Measurements from ENCODE around the gene BRD7. TPM values are rescaled to one million over a fixed set of nuclear protein-coding genes. Genes with fewer than 3 reads are reported as not detected.

Gene BRD7
- total RNA-seq, 4 donors from 2014 or later: 38.3 to 55.9 (median 48.8) TPM

GRCh38 chr16:50320310-50320709 is 48.5 kb downstream of the BRD7 start:
- H3K4me3 ChIP-seq: no peak overlapping the region
- H3K9me3 ChIP-seq: no peaks in the 10 kb centered on the region
- DNase-seq: no peak
- in situ Hi-C loops (cut with MboI; ENCODE audit: low sequenced_read_pairs in 4 of 4): no loop called here
- H3K27me3 ChIP-seq: no peaks in the 10 kb centered on the region
- H3K4me1 ChIP-seq: no peaks in the 10 kb centered on the region
- intact Hi-C loops (cut with DNase I; ENCODE audit: low total_unique reads): no loop called here
- ATAC-seq: no peak
- H3K27ac ChIP-seq: no peak overlapping the region
- TF ChIP-seq, protein P1, sequence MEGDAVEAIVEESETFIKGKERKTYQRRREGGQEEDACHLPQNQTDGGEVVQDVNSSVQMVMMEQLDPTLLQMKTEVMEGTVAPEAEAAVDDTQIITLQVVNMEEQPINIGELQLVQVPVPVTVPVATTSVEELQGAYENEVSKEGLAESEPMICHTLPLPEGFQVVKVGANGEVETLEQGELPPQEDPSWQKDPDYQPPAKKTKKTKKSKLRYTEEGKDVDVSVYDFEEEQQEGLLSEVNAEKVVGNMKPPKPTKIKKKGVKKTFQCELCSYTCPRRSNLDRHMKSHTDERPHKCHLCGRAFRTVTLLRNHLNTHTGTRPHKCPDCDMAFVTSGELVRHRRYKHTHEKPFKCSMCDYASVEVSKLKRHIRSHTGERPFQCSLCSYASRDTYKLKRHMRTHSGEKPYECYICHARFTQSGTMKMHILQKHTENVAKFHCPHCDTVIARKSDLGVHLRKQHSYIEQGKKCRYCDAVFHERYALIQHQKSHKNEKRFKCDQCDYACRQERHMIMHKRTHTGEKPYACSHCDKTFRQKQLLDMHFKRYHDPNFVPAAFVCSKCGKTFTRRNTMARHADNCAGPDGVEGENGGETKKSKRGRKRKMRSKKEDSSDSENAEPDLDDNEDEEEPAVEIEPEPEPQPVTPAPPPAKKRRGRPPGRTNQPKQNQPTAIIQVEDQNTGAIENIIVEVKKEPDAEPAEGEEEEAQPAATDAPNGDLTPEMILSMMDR (IDR thresholded peaks at IDR 0.05 in 4 of 5, conservative IDR thresholded peaks at IDR 0.05 in 1 of 5): no peak
- no peak for TF ChIP-seq POLR2A (IDR thresholded peaks at IDR 0.05)
- H3K36me3 ChIP-seq: peaks cover 10 to 77% of the 10 kb centered on the region in 2 donors

- Histone ChIP-seq H3K4me1 (no peaks in the 10 kb centered on the region), H3K27me3 (no peaks in the 10 kb centered on the region), H3K36me3 (peaks cover 10 to 76% of the 10 kb centered on the region in 2 donors), H3K27ac (no peak overlapping the region), H3K9me3 (no peaks in the 10 kb centered on the region), H3K4me3 (no peak overlapping the region)
- DNase-seq (no peak), ATAC-seq (no peak)
- in situ Hi-C loops (cut with MboI; ENCODE audit: low sequenced_read_pairs in 4 of 4): no loop called here
- TF ChIP-seq, protein P1 (IDR thresholded peaks at IDR 0.05 in 4 of 5, conservative IDR thresholded peaks at IDR 0.05 in 1 of 5): no peak
- no peak for TF ChIP-seq POLR2A (IDR thresholded peaks at IDR 0.05)
- intact Hi-C loops (cut with DNase I; ENCODE audit: low total_unique reads): no loop called here
These were observed 49.8 kb downstream of the BRD7 start for GRCh38 chr16:50318796-50319578.

GRCh38 chr16:50316848-50317630 is 51.7 kb downstream of the BRD7 start:
- DNase-seq (no peak), ATAC-seq (no peak)
- no peaks in the 10 kb centered on the region for H3K9me3 ChIP-seq
- peaks cover 10 to 75% of the 10 kb centered on the region in 2 donors for H3K36me3 ChIP-seq
- no peaks in the 10 kb centered on the region for H3K4me1 ChIP-seq
- no peaks in the 10 kb centered on the region for H3K27me3 ChIP-seq
- TF ChIP-seq, protein P1 (IDR thresholded peaks at IDR 0.05 in 4 of 5, conservative IDR thresholded peaks at IDR 0.05 in 1 of 5): no peak
- TF ChIP-seq POLR2A (IDR thresholded peaks at IDR 0.05): no peak
- in situ Hi-C loops (cut with MboI; ENCODE audit: low sequenced_read_pairs in 4 of 4) (no loop called here), intact Hi-C loops (cut with DNase I; ENCODE audit: low total_unique reads) (no loop called here)
- H3K4me3 ChIP-seq: no peak overlapping the region
- no peak overlapping the region for H3K27ac ChIP-seq

GRCh38 chr16:50316102-50316847 is 52.5 kb downstream of the BRD7 start:
- no peaks in the 10 kb centered on the region for H3K9me3 ChIP-seq
- DNase-seq (no peak), ATAC-seq (no peak)
- intact Hi-C loops (cut with DNase I; ENCODE audit: low total_unique reads): no loop called here
- no peak overlapping the region for H3K27ac ChIP-seq
- no peaks in the 10 kb centered on the region for H3K4me1 ChIP-seq
- no peak overlapping the region for H3K4me3 ChIP-seq
- H3K27me3 ChIP-seq: no peaks in the 10 kb centered on the region
- in situ Hi-C loops (cut with MboI; ENCODE audit: low sequenced_read_pairs in 4 of 4): no loop called here
- peaks cover 10 to 75% of the 10 kb centered on the region in 2 donors for H3K36me3 ChIP-seq
- TF ChIP-seq POLR2A (IDR thresholded peaks at IDR 0.05): no peak
- TF ChIP-seq, protein P1 (IDR thresholded peaks at IDR 0.05 in 4 of 5, conservative IDR thresholded peaks at IDR 0.05 in 1 of 5): no peak

Data from gastrocnemius medialis (tissue), 4 donors.